GM12891 (cell line): Measurements from ENCODE around the gene RELL2.

ENCODE experiments used
- POU2F2 ChIP-seq: IDR thresholded peaks from 2 replicates; pipeline ENCODE4 v1.6.1; 2011; ENCODE audit warnings: low read depth, mild to moderate bottlenecking, control low read depth, low read length, moderate library complexity
- TAF1 ChIP-seq: IDR thresholded peaks from 2 replicates; pipeline ENCODE4 v1.6.1; 2011; ENCODE audit warnings: low read depth, low read length, control low read depth

DNA sequence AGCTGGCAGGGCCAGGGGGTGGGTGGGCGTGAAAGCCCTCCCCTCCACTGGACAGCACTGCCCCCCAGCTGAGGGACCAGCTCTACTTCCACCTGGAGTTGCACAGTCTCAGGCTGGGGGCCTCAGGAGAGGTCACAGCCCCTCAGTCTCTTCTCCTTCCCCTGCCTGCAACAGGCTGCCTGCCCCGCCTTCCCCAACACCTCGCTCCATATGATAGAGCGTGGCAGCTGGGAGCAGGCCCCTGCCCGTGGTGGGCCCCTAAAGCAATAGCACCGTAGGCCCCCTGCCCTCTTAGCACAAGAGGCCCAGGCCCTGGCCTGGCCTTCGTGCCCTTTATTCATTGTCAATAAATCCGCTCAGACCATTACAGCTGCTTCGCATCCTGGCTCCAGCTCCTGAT lies 3.9 kb downstream of the RELL2 start:
- no peak for TF ChIP-seq POU2F2
- no peak for TF ChIP-seq TAF1
